ENCODE results near the gene TBL1X. TPM values are rescaled to one million over a fixed set of nuclear protein-coding genes. Genes with fewer than 3 reads are reported as not detected.

TBL1X gene
- total and polyA plus RNA-seq, 2 of the 8 experiments (the other 6 are each of a cell fraction or from before 2014, with no cell fraction given) = 13.3 to 25.6 TPM

GRCh38 chrX:9677098-9677739 is 212.4 kb downstream of the TBL1X start:
- H2BK20ac ChIP-seq (ENCODE audit: low read length) = no peak overlapping the region
- H2BK5ac ChIP-seq (ENCODE audit: low read depth, low read length) = no peak overlapping the region
- H3K9me3 ChIP-seq (ENCODE audit: insufficient read depth in 2 of 2, low read depth in 1 of 2, low read length in 1 of 2) = no peaks in the 10 kb centered on the region
- H2AK5ac ChIP-seq (ENCODE audit: low read depth, low read length) = no peak overlapping the region
- no peak overlapping the region for H3K4me3 ChIP-seq (ENCODE audit: extremely low read depth in 1 of 4, insufficient read depth in 2 of 4, low read depth in 3 of 4, low read length in 4 of 4)
- H3K4ac ChIP-seq (replicated peaks; ENCODE audit: insufficient read length, low read depth, low read length) = no peak overlapping the region
- no peak overlapping the region for H3K9ac ChIP-seq (replicated peaks in 1 of 4; ENCODE audit: extremely low read depth in 1 of 4, low read depth in 3 of 4, low read length in 3 of 4)
- no peak overlapping the region for H2AFZ ChIP-seq (ENCODE audit: low read length)
- H3K36me3 ChIP-seq (ENCODE audit: control insufficient read depth in 2 of 4, insufficient read depth in 4 of 4, low read length in 3 of 4) = no peaks in the 10 kb centered on the region; a peak in 1 of 8 replicates
- no peak overlapping the region for H4K91ac ChIP-seq (replicated peaks; ENCODE audit: insufficient read length, low read length)
- no peaks in the 10 kb centered on the region for H3K4me1 ChIP-seq (replicated peaks in 1 of 4; ENCODE audit: control insufficient read depth in 3 of 4, insufficient read depth in 4 of 4, low read length in 3 of 4)
- H2BK15ac ChIP-seq (ENCODE audit: low read length) = no peak overlapping the region
- no peak overlapping the region for H3K23ac ChIP-seq (ENCODE audit: insufficient read length)
- CTCF ChIA-PET (ENCODE audit: partially characterized antibody) = interaction anchor here (1.1 to 1.2 kb wide), 2 partner anchors 9 to 24 kb away, joined by 3 read pairs; no protein-coding TSS in a partner anchor
- H3K14ac ChIP-seq (ENCODE audit: insufficient read length) = no peak overlapping the region
- POLR2A ChIA-PET (ENCODE audit: partially characterized antibody) = no interaction called here
- H3K79me2 ChIP-seq (ENCODE audit: control insufficient read depth in 1 of 2, insufficient read depth in 2 of 2, low read length in 2 of 2) = no peaks in the 10 kb centered on the region
- WGBS, 2 experiments (ENCODE audit: extremely low coverage in 1 of 2, insufficient coverage in 1 of 2, insufficient read length in 1 of 2, insufficient replicate concordance in 2 of 2, low coverage in 1 of 2, low lambda C conversion rate in 2 of 2, missing lambda C conversion rate in 1 of 2) = 89% methylated on average over 7 of the region's 7 CpGs; no CpG with 5 or more reads in 1 of the 2 experiments
- no peaks in the 10 kb centered on the region for H4K20me1 ChIP-seq (replicated peaks in 1 of 2; ENCODE audit: control insufficient read depth in 1 of 2, insufficient read depth in 2 of 2, low read length in 2 of 2)
- H4K5ac ChIP-seq (ENCODE audit: insufficient read length, low read depth, low read length) = no peak overlapping the region
- no peak overlapping the region for H3K27ac ChIP-seq (ENCODE audit: low read depth, low read length)
- no peak overlapping the region for H3K4me2 ChIP-seq (ENCODE audit: insufficient read depth in 1 of 2, low read depth in 2 of 2, low read length in 2 of 2)
- H3K27me3 ChIP-seq (replicated peaks in 1 of 4; ENCODE audit: control insufficient read depth in 3 of 4, extremely low read depth in 1 of 4, insufficient read depth in 3 of 4, low read length in 3 of 4) = no peaks in the 10 kb centered on the region
- no peak overlapping the region for H3K56ac ChIP-seq (replicated peaks; ENCODE audit: insufficient read length, low read depth, low read length)
- no peak for DNase-seq (ENCODE audit: low read depth in 1 of 2, low spot score in 2 of 2)
- H3K79me1 ChIP-seq (ENCODE audit: low read depth, low read length) = no peaks in the 10 kb centered on the region
- H3K18ac ChIP-seq (ENCODE audit: extremely low read depth, low read length) = no peak overlapping the region
- H2BK12ac ChIP-seq (ENCODE audit: low read depth, low read length) = no peak overlapping the region
- H4K8ac ChIP-seq (ENCODE audit: extremely low read depth, insufficient read depth, low read length) = no peak overlapping the region
- H2BK120ac ChIP-seq (replicated peaks; ENCODE audit: low read depth, low read length) = no peak overlapping the region
- no peak for FAIRE-seq
- H3K23me2 ChIP-seq (ENCODE audit: low read depth, low read length) = no peaks in the 10 kb centered on the region
- no peak for TF ChIP-seq RBBP5 (IDR thresholded peaks at IDR 0.05; ENCODE audit: borderline replicate concordance, low read depth, low read length)
- TF ChIP-seq TAF1 (IDR thresholded peaks at IDR 0.05; ENCODE audit: low read depth, low read length) = no peak
- TF ChIP-seq YY1 (IDR thresholded peaks at IDR 0.05; ENCODE audit: low read depth, low read length) = no peak
- no peak for TF ChIP-seq CREB1 (IDR thresholded peaks at IDR 0.05)
- no peak for TF ChIP-seq KDM4A (IDR thresholded peaks at IDR 0.05; ENCODE audit: low read depth, low read length, severe bottlenecking)
- TF ChIP-seq SIX5 (IDR thresholded peaks at IDR 0.05; ENCODE audit: low read depth, low read length) = no peak
- TF ChIP-seq CTBP2 (IDR thresholded peaks at IDR 0.05; ENCODE audit: borderline replicate concordance, insufficient read depth, insufficient read length, low read length) = no peak
- TF ChIP-seq TEAD4 (IDR thresholded peaks at IDR 0.05; ENCODE audit: low read depth, low read length) = no peak
- no peak for TF ChIP-seq EZH2 (IDR thresholded peaks at IDR 0.05; ENCODE audit: low read depth, low read length, severe bottlenecking)
- no peak for TF ChIP-seq PHF8 (conservative IDR thresholded peaks at IDR 0.05; ENCODE audit: low read depth, low read length)
- TF ChIP-seq EGR1 (IDR thresholded peaks at IDR 0.05; ENCODE audit: borderline replicate concordance, low read depth, low read length) = no peak
- TF ChIP-seq POLR2AphosphoS5 (IDR thresholded peaks at IDR 0.05; ENCODE audit: low read depth, low read length) = no peak
- no peak for TF ChIP-seq EP300 (IDR thresholded peaks at IDR 0.05; ENCODE audit: borderline replicate concordance in 1 of 2, low read depth in 2 of 2, low read length in 2 of 2)
- TF ChIP-seq CBX5 (IDR thresholded peaks at IDR 0.05; ENCODE audit: low read depth, low read length) = no peak

All from H1 (cell line).